H9 (cell line): ENCODE measurements around the gene LMNTD2. TPM values are rescaled to one million over a fixed set of nuclear protein-coding genes. Genes with fewer than 3 reads are reported as not detected.

Experiments
- DNase-seq: peaks from one replicate; pipeline ENCODE4 v3.0.0-alpha.2; 2017
- H2AFZ ChIP-seq: one replicate; pipeline ENCODE4 v1.6.1; 2013; ENCODE audit warnings: mild to moderate bottlenecking, low read length, control low read depth, moderate library complexity
- H2AK5ac ChIP-seq: 2 replicates; pipeline ENCODE4 v1.6.1; 2013; ENCODE audit warnings: low read length, control low read depth, mixed read lengths; ENCODE audit not compliant: insufficient read length
- H2BK120ac ChIP-seq: one replicate; pipeline ENCODE4 v1.6.1; 2013; ENCODE audit warnings: low read depth, mild to moderate bottlenecking, low read length, control low read depth, inconsistent platforms; ENCODE audit not compliant: poor library complexity, severe bottlenecking
- H2BK12ac ChIP-seq: 2 replicates; pipeline ENCODE4 v1.6.1; 2013; ENCODE audit warnings: low read length, control low read depth, mixed read lengths, low read depth; ENCODE audit not compliant: insufficient read length
- H2BK15ac ChIP-seq: 2 replicates; pipeline ENCODE4 v1.6.1; 2013; ENCODE audit warnings: low read depth, low read length, control low read depth
- H2BK20ac ChIP-seq: one replicate; pipeline ENCODE4 v1.6.1; 2013; ENCODE audit warnings: low read depth, mild to moderate bottlenecking, low read length, control low read depth, inconsistent platforms; ENCODE audit not compliant: poor library complexity, severe bottlenecking
- H2BK5ac ChIP-seq: 2 replicates; pipeline ENCODE4 v1.6.1; 2013; ENCODE audit warnings: low read length, control low read depth, mixed read lengths; ENCODE audit not compliant: insufficient read length
- H3K14ac ChIP-seq: 2 replicates; pipeline ENCODE4 v1.6.1; 2013; ENCODE audit warnings: low read length, control low read depth; ENCODE audit not compliant: insufficient read depth
- H3K18ac ChIP-seq: 2 replicates; pipeline ENCODE4 v1.6.1; 2013; ENCODE audit warnings: low read depth, mild to moderate bottlenecking, mixed read lengths, low read length, control low read depth; ENCODE audit not compliant: insufficient read length
- H3K23ac ChIP-seq: 2 replicates; pipeline ENCODE4 v1.6.1; 2013; ENCODE audit warnings: low read length, control low read depth, mixed read lengths, low read depth; ENCODE audit not compliant: insufficient read length
- H3K23me2 ChIP-seq: 2 replicates; pipeline ENCODE4 v1.6.1; 2013; ENCODE audit warnings: low read depth, mild to moderate bottlenecking, mixed read lengths, low read length, control low read depth; ENCODE audit not compliant: insufficient read length, poor library complexity, severe bottlenecking
- H3K27ac ChIP-seq: 2 replicates; pipeline ENCODE4 v1.5.1; 2013; ENCODE audit warnings: low read length, control low read depth, mixed read lengths, low read depth; ENCODE audit not compliant: insufficient read length
- H3K27me3 ChIP-seq: 2 replicates; pipeline ENCODE4 v1.6.1; 2013; ENCODE audit warnings: low read length, control low read depth, inconsistent platforms; ENCODE audit not compliant: insufficient read depth
- H3K4ac ChIP-seq: 2 replicates; pipeline ENCODE4 v1.6.1; 2013; ENCODE audit warnings: low read depth, mild to moderate bottlenecking, control low read depth, inconsistent platforms, low read length, moderate library complexity
- H3K4me1 ChIP-seq: 2 replicates; pipeline ENCODE4 v1.6.1; 2013; ENCODE audit warnings: low read length, control low read depth, inconsistent platforms; ENCODE audit not compliant: insufficient read depth
- H3K4me2 ChIP-seq: 2 replicates; pipeline ENCODE4 v1.6.1; 2013; ENCODE audit warnings: low read length, control low read depth, mixed read lengths; ENCODE audit not compliant: insufficient read length, insufficient read depth
- H3K56ac ChIP-seq: 2 replicates; pipeline ENCODE4 v1.6.1; 2013; ENCODE audit warnings: low read depth, mild to moderate bottlenecking, mixed read lengths, low read length, control low read depth; ENCODE audit not compliant: insufficient read length
- H3K79me1 ChIP-seq: 2 replicates; pipeline ENCODE4 v1.6.1; 2013; ENCODE audit warnings: low read depth, mild to moderate bottlenecking, moderate library complexity, low read length, control low read depth, inconsistent platforms; ENCODE audit not compliant: insufficient read depth, poor library complexity, severe bottlenecking
- H3K79me2 ChIP-seq: 2 replicates; pipeline ENCODE4 v1.6.1; 2013; ENCODE audit warnings: low read length, control low read depth, inconsistent platforms; ENCODE audit not compliant: insufficient read depth
- H3K9ac ChIP-seq: 2 replicates; pipeline ENCODE4 v1.6.1; 2013; ENCODE audit warnings: low read length, control low read depth, mixed read lengths; ENCODE audit not compliant: insufficient read length; ENCODE audit errors: extremely low read depth
- H3K9me3 ChIP-seq: one replicate; pipeline ENCODE4 v1.6.1; 2013; ENCODE audit warnings: low read depth, low read length, inconsistent platforms; ENCODE audit not compliant: control insufficient read depth
- H3T11ph ChIP-seq: one replicate; pipeline ENCODE4 v1.6.1; 2013; ENCODE audit warnings: mild to moderate bottlenecking, low read length, control low read depth, inconsistent platforms
- H4K20me1 ChIP-seq: one replicate; pipeline ENCODE4 v1.6.1; 2013; ENCODE audit not compliant: control insufficient read depth, insufficient read length, insufficient read depth
- H4K5ac ChIP-seq: 2 replicates; pipeline ENCODE4 v1.6.1; 2013; ENCODE audit warnings: low read depth, mild to moderate bottlenecking, mixed read lengths, low read length, control low read depth; ENCODE audit not compliant: insufficient read length
- H4K8ac ChIP-seq: replicated peaks from 2 replicates; pipeline ENCODE4 v1.6.1; 2013; ENCODE audit warnings: low read length, control low read depth, mixed read lengths, low read depth; ENCODE audit not compliant: insufficient read length
- H4K91ac ChIP-seq: 2 replicates; pipeline ENCODE4 v1.6.1; 2013; ENCODE audit warnings: low read depth, mild to moderate bottlenecking, moderate library complexity, mixed read lengths, low read length, control low read depth; ENCODE audit not compliant: insufficient read length
- H3K27ac Mint-ChIP-seq, 3 experiments: 2 replicates in 2 of 3; 3 replicates in 1 of 3; pipeline ENCODE4 v1.8.0; 2020 to 2021; ENCODE audit warnings: mixed read lengths in 3 of 3, mild to moderate bottlenecking in 1 of 3, moderate library complexity in 1 of 3
- H3K27me3 Mint-ChIP-seq: 2 replicates; pipeline ENCODE4 v1.8.0; 2021; ENCODE audit warnings: low read depth, mild to moderate bottlenecking, moderate library complexity, mixed read lengths
- H3K36me3 Mint-ChIP-seq, 3 experiments: 2 replicates in 2 of 3; 3 replicates in 1 of 3; pipeline ENCODE4 v1.8.0; 2020 to 2021; ENCODE audit warnings: low read depth in 3 of 3, mixed read lengths in 3 of 3; ENCODE audit not compliant: insufficient read depth in 1 of 3
- H3K4me1 Mint-ChIP-seq, 2 experiments: 2 replicates each; pipeline ENCODE4 v1.8.0; 2020; ENCODE audit warnings: mixed read lengths in 2 of 2
- H3K4me3 Mint-ChIP-seq, 2 experiments: 2 replicates in 1 of 2; 3 replicates in 1 of 2; pipeline ENCODE4 v1.8.0; 2020 to 2021; ENCODE audit warnings: mild to moderate bottlenecking in 2 of 2, mixed read lengths in 2 of 2, moderate library complexity in 1 of 2
- H3K9me3 Mint-ChIP-seq, 2 experiments: 2 replicates in 1 of 2; 3 replicates in 1 of 2; pipeline ENCODE4 v1.8.0; 2020; ENCODE audit warnings: mild to moderate bottlenecking in 2 of 2, mixed read lengths in 2 of 2, moderate library complexity in 1 of 2
- WGBS: extraction: QIAGEN DNeasy Blood & Tissue Kit; methylation state at CpG from one replicate; pipeline ENCODE4 v1.1.7; 2013; ENCODE audit warnings: missing lambda C conversion rate, low lambda C conversion rate, mixed read lengths; ENCODE audit not compliant: insufficient read length; ENCODE audit errors: extremely low coverage; 5-methylcytosine and 5-hydroxymethylcytosine counted together
- total RNA-seq: library from RNA; stranded (reverse); gene quantifications from 2 replicates; pipeline ENCODE4 v1.2.1, GENCODE V29; 2021
- TF ChIP-seq, protein P1 (sequence below): fragments of 200-600 bp; sonication (generic); conservative IDR thresholded peaks from 3 replicates; pipeline ENCODE4 v1.8.0; 2021; ENCODE audit warnings: antibody characterized with exemption, mild to moderate bottlenecking

Gene LMNTD2
- total RNA-seq, 1 experiment from 2014 or later: 4.7 TPM

DNA sequence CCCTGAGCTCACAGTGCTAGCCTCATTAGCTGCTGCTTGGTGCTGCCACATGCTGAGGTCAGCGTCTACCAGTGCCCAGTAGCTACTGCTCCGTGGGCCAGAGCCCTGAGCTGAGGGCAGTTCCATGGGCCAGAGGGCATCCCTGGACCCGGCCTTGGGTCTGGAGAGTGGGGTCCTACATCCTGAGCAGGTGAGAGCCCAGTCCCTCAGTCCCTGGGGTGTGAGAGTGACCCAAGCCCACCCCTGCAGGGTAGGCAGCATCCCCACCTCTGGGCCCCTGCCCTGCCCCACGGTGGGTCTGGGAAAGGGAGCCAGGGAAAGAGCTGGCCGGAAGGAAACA is 9.8 kb downstream of the LMNTD2 start:
- Histone ChIP-seq H3K9me3 (no peaks in the 10 kb centered on the region), H2AK5ac (no peak overlapping the region), H2BK5ac (no peak overlapping the region), H3K56ac (no peak overlapping the region), H3K79me1 (no peaks in the 10 kb centered on the region), H3K4me1 (no peaks in the 10 kb centered on the region), H2BK15ac (no peak overlapping the region), H3T11ph (no peak overlapping the region), H3K4ac (no peak overlapping the region), H3K79me2 (no peaks in the 10 kb centered on the region), H4K20me1 (no peaks in the 10 kb centered on the region), H3K27me3 (no peaks in the 10 kb centered on the region), H4K5ac (no peak overlapping the region), H2AFZ (no peak overlapping the region), H3K4me2 (no peak overlapping the region), H3K23ac (no peak overlapping the region), H4K8ac (no peak overlapping the region), H3K23me2 (no peaks in the 10 kb centered on the region), H4K91ac (no peak overlapping the region), H2BK12ac (no peak overlapping the region), H2BK20ac (no peak overlapping the region), H3K27ac (no peak overlapping the region), H3K9ac (no peak overlapping the region), H2BK120ac (no peak overlapping the region), H3K18ac (no peak overlapping the region), H3K14ac (no peak overlapping the region; the same call in 1 of the 2 replicates)
- H3K4me1 Mint-ChIP-seq: no peaks in the 10 kb centered on the region
- no peaks in the 10 kb centered on the region for H3K36me3 Mint-ChIP-seq
- no peak for DNase-seq
- peaks cover 8% of the 10 kb centered on the region for H3K27me3 Mint-ChIP-seq
- H3K9me3 Mint-ChIP-seq: no peaks in the 10 kb centered on the region; a peak in 1 of 5 replicates
- no peak overlapping the region for H3K4me3 Mint-ChIP-seq
- WGBS: no CpG with 5 or more reads among the region's 5 CpGs
- TF ChIP-seq, protein P1, sequence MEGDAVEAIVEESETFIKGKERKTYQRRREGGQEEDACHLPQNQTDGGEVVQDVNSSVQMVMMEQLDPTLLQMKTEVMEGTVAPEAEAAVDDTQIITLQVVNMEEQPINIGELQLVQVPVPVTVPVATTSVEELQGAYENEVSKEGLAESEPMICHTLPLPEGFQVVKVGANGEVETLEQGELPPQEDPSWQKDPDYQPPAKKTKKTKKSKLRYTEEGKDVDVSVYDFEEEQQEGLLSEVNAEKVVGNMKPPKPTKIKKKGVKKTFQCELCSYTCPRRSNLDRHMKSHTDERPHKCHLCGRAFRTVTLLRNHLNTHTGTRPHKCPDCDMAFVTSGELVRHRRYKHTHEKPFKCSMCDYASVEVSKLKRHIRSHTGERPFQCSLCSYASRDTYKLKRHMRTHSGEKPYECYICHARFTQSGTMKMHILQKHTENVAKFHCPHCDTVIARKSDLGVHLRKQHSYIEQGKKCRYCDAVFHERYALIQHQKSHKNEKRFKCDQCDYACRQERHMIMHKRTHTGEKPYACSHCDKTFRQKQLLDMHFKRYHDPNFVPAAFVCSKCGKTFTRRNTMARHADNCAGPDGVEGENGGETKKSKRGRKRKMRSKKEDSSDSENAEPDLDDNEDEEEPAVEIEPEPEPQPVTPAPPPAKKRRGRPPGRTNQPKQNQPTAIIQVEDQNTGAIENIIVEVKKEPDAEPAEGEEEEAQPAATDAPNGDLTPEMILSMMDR: no peak
- no peak overlapping the region for H3K27ac Mint-ChIP-seq
